DMS53 (cell line): Measurements from ENCODE around the gene RGS17.
"Not testable (repeated sequence)": the region's sequence is repeated elsewhere in the genome, so short reads cannot be mapped to it uniquely, and the experiment has no call there.

ENCODE experiments used
- DNase-seq: peaks from one replicate; lab custom pipeline; 2025; lab: John Stamatoyannopoulos, UW

Gene RGS17

DNA sequence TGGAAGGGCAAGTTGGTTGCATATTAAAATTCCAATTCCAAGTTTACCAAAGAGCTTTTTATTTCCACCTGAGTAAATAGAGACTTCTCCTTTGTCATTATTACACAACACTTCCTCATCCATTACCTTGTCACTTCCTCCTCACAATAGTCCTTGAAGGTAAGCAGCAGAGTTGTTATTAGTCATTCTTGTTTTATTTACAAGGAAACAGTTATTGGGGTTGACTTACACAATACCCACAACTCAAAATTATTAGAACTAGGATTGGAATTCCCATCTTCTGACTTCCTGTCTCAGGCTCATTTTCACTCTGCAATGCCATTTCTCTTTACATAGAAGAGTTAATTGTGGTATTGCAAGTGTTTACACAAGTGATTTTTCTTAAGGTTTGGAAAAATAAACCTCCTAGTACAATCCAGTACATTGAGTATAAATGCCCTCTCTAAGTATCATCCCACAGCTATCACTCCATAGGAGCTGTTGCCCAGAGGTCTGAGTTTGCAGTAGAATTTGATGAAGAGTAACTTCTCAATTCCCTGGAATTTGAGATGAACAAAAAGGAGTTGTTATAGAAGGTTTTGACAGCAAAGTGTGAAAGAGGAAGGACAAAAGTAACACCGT is 99.6 kb downstream of the RGS17 start:
- DNase-seq, result peak; percentile 66

- DNase-seq, result no peak
Observed at GRCh38 chr6:153028963-153029362, 102.1 kb downstream of the RGS17 start.

DNA sequence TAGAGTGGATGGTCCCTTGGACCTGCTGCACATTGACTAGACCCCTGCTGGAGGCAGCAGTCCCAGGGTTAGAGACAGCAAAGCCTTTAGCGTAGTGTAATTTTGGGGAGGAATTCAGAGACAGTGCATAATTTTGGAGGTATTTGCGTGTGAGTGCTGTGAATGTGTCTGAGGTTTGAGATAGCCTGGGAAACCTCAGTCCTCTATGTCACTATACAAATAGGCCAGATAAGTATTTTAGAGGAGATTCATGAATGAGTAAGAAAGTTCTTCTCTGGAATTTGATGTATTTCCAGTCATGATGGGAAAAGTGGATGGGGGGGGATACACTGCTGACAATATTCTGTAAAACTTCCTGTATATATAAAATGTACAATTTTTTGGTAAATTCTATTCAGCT is 102.8 kb downstream of the RGS17 start:
- DNase-seq, result no peak

- DNase-seq, result no peak
Observed at GRCh38 chr6:153027480-153027879, 103.6 kb downstream of the RGS17 start.

DNA sequence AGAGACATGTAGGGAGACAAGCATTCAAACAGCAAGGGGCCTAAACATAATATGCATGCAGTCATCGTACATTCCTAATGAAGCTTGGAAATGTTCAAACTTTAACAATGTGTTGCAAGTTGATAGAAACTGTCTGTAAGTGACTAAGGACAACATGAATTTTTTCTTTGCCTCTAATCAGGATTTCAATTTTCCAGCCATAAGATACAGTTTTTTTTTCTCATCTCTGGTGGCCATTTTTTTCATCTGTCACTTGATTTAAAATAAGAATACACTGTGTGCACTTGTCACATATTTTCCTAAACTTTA is 106.4 kb downstream of the RGS17 start:
- no peak for DNase-seq

DNA sequence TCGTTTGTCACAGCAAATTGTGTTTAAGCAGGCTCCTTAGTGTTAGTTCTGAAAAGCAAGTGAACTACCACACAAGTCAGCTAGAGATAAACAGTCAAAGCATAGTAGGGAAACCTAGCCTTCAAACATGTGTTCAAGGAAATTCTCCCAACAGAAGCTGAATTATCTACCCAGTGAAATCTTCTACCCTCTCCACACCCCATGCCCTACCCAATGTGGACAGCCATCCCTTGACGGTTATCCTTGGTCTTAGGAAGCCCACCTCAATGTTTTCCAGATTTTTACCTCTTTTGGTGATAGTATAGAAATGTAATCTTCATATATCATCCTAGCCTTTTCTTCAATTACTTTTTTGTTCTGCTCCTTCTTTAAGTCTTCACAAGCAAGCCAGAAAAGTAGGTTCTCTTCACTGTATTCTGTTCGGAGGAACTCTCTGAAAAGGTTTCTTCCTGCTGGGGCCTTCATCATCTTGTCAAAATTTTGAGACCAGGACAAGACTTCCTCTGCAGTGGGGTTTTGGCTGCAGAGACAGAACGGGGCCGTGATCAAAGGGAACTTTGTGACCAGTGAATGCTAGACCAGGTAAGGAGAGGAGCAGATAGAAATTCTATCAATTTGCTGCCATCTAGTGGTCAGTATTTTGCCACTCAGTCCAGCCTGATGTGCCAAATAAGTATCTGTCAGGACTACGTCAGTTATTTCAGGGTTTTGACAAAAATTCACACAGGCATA is 106.9 kb downstream of the RGS17 start:
- peak; percentile 74 for DNase-seq

DNA sequence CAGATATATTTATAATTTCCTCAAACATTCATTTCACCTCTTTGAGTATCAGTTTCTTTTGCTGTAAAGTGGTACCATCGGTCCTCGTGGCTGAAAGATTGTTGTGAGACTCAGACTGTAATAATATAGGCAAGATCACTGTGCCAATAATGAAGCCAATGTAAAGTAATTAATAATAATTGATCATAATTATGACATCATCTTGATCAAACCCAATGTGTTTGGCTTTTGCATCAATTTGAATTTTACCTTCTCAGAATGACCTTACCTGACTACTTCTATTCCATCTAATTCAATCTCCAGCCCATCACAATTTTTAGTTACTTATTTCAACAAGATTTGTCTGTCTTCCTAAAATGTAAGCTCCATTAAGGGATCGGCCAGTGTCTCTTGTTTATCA is 112.7 kb downstream of the RGS17 start:
- no peak for DNase-seq

DNA sequence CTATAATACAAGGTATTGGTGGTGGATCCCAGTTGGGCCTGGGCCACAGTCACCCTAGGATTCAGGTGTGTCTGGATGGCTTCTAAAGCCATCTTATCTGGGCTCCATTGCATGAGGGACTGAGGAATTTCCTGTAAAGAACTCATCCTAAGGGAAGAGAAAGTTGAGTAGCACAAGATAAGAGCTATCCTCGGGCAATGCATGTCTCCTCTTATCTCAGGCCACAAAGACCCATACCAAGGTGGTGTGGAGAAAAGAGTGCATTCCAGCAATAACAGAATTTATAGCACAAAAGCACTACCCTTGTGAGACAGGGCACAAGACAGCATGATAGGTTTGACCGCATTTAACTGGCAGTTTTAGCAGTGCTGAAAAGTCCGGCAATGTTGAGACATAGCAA is 114.2 kb downstream of the RGS17 start:
- DNase-seq, result no peak

- no peak for DNase-seq
Observed at GRCh38 chr6:153015094-153015640, 115.9 kb downstream of the RGS17 start.

- DNase-seq, result no peak
Observed at GRCh38 chr6:153013438-153013837, 117.6 kb downstream of the RGS17 start.

DNA sequence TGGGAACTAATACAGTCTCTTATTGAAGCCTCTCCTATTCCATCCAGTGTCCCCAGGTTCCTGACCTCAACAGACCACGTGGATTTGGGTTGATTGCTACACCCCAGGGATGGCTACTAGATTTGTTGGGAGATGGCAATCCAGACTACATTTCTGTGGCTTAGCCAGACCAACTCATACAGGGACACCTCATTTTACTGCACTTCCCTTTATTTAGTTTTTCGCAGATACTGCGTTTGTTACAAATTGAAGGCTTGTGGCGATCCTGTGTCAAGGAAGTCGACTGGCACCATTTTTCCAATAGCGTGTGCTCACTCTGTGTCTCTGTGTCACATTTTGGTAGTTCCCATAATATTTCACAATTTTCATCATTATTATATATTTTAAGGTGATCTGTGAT is 118.2 kb downstream of the RGS17 start:
- DNase-seq, result no peak

DNA sequence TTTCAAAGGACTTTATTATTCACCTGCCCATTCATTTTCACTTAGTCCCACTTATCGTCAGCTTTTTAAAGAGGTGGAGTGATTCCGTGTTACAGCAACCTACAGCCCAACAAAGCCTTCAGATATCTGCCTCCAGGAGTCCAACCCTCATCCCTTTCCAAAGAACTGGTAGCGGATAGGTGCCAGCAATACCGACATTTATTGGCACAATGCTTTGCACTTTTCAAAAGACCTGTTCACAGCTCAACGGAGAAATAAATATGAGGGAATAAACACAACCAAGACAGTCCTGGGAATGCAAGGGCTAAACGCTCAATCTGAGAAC is 127.8 kb downstream of the RGS17 start:
- DNase-seq, result no peak

DNA sequence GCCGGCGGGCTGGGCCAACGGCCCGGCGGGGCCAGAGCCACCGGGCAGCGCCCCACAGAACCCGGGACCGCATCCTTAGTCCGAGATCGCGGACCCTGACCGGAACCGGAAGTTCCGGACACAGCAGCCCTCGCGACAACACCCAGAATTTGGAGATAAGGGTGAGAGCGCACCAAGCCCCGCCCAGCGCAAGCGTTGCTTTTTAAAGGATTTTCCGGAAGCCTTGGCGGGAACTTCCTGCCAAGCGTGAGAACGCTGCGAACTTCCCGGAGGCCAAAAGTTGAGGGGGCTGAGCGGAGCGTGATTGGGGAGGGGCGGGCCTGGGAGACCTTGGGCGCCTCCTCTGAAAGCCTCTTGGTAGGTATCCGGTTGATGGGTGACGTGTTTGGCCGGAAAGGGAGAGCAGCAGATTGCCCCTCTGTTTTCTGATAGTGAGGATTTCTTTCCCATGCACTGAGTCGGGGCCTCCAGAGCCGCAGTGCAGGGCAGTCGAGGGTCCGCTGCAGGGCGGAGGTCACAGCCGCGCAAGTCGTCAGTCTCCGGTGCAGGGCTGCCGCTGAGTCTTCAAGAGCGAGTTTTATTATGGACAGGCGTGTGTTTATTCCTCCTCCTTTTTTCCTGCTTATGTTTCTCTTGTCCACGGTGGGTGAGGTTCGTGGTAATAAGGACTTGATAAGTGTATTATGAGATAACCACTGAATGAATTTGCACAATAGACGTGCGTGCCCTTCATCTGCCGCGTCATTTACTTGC is 128.3 kb downstream of the RGS17 start, which contains the start of gene MTRF1L:
Gene MTRF1L, minus strand, starts transcription at position 97 of the 753 bp plus-strand sequence. Its CDS starts 24 bp downstream, at position 73.
- DNase-seq, result peak; percentile 95

- DNase-seq, result peak; percentile 46
Observed at GRCh38 chr6:153001767-153002612, 129.1 kb downstream of the RGS17 start.

- not testable (repeated sequence) for DNase-seq
Observed at GRCh38 chr6:153000790-153001189, 130.3 kb downstream of the RGS17 start.

GRCh38 chr6:153000243-153000642 is 130.8 kb downstream of the RGS17 start:
- DNase-seq, result no peak

DNA sequence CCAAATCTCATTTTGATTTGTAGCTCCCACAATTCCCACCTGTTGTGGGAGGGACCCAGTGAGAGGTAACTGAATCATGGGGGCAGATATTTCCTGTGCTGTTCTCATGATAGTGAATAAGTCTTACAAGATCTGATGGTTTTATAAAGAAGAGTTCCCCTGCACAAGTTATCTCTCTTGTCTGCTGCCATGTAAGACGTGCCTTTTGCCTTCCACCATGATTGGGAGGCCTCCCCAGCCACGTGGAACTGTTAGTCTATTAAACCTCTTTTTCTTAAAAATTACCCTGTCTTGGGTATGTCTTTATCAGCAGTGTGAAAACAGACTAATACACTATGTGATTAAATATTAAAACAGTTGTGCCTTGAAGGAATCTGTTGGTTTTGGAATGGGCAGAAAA is 131.5 kb downstream of the RGS17 start:
- DNase-seq, result not testable (repeated sequence)

- DNase-seq, result no peak
Observed at GRCh38 chr6:152993847-152994246, 137.2 kb downstream of the RGS17 start.

DNA sequence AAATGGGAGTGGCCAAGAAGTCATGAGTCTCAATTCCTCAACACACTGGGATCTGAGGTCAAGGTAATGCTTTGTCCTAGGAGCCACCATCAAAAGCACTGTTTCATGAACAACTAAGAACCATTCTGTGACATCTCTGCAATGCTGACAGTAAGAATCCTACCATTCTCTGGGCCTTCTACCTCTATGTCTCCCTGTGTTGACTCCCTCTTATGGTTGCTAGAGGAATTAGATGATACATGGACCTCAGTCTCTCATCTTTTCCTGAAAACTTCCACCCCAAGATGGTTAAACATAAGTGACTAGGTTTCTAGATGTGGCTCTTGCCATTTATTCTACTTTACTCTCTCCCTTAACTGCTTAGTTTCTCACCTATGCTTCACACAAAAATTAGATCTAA is 137.7 kb downstream of the RGS17 start:
- peak; percentile 14 for DNase-seq

GRCh38 chr6:152986978-152987377 is 144.1 kb downstream of the RGS17 start:
- no peak for DNase-seq

GRCh38 chr6:152985300-152985699 is 145.8 kb downstream of the RGS17 start:
- DNase-seq, result not testable (repeated sequence)

DNA sequence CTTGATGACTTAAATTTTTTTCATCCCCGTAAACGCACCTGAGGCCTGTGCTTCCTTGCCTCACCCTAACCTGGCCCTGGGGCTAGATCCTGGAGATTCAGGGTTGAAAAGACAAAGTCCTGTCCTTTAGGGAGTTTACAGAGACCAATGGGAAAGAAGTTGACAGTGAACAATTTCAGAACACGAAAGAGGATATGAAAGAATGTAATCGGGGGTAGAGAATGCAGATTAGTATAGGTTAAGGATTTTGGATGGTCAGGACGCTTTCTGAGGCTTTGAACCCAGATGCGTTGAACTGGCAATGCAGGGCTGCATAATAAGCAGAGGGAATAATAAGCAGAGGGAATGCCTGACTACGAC is 146.6 kb downstream of the RGS17 start:
- DNase-seq, result peak; percentile 28
